ENCODE data around the gene DNMT3A. TPM values are rescaled to one million over a fixed set of nuclear protein-coding genes. Genes with fewer than 3 reads are reported as not detected.
A peak's percentile ranks its signal among the peaks of the same experiment; 100 is the strongest.

DNMT3A gene
- total and polyA plus RNA-seq, 2 experiments from 2014 or later = 47.2 to 80.4 TPM

DNA sequence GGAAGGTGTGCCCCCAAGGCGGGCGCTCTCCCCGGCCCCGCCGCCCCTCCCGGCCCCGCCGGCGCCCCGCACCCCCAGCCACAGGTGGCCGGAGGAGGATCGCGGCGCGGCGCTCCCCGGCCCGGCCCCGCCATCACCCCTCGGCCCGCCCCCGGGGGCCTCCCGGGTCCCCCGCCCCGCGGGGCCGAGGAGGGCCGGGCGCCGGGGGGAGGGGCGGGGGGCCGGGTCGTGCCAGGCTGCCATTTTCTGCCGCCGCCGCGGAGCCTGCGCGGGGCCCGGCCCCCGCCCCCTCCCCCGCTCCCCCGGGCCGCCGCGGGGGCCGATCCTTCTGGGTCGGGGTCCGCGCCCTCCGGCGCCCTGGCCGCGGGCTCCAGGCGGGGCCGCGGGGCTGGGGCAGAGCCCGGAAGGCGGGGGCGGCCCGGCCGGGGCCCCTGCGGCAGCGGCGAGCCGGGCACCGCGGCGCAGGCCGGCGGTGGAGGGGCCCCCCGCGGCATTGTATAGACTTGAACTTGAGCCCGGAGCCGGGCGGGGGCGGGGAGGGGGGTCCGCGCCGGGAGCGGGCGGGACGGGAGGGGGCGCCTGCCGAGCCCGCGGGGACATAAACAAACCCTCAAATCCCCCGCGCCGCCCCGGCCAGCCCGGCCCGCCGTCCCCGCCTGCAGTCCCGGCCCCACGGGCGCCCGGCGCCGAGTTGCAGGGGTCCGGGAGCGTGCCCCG is 556 bp downstream of the DNMT3A start (continued):
- TF ChIP-seq, protein P1, sequence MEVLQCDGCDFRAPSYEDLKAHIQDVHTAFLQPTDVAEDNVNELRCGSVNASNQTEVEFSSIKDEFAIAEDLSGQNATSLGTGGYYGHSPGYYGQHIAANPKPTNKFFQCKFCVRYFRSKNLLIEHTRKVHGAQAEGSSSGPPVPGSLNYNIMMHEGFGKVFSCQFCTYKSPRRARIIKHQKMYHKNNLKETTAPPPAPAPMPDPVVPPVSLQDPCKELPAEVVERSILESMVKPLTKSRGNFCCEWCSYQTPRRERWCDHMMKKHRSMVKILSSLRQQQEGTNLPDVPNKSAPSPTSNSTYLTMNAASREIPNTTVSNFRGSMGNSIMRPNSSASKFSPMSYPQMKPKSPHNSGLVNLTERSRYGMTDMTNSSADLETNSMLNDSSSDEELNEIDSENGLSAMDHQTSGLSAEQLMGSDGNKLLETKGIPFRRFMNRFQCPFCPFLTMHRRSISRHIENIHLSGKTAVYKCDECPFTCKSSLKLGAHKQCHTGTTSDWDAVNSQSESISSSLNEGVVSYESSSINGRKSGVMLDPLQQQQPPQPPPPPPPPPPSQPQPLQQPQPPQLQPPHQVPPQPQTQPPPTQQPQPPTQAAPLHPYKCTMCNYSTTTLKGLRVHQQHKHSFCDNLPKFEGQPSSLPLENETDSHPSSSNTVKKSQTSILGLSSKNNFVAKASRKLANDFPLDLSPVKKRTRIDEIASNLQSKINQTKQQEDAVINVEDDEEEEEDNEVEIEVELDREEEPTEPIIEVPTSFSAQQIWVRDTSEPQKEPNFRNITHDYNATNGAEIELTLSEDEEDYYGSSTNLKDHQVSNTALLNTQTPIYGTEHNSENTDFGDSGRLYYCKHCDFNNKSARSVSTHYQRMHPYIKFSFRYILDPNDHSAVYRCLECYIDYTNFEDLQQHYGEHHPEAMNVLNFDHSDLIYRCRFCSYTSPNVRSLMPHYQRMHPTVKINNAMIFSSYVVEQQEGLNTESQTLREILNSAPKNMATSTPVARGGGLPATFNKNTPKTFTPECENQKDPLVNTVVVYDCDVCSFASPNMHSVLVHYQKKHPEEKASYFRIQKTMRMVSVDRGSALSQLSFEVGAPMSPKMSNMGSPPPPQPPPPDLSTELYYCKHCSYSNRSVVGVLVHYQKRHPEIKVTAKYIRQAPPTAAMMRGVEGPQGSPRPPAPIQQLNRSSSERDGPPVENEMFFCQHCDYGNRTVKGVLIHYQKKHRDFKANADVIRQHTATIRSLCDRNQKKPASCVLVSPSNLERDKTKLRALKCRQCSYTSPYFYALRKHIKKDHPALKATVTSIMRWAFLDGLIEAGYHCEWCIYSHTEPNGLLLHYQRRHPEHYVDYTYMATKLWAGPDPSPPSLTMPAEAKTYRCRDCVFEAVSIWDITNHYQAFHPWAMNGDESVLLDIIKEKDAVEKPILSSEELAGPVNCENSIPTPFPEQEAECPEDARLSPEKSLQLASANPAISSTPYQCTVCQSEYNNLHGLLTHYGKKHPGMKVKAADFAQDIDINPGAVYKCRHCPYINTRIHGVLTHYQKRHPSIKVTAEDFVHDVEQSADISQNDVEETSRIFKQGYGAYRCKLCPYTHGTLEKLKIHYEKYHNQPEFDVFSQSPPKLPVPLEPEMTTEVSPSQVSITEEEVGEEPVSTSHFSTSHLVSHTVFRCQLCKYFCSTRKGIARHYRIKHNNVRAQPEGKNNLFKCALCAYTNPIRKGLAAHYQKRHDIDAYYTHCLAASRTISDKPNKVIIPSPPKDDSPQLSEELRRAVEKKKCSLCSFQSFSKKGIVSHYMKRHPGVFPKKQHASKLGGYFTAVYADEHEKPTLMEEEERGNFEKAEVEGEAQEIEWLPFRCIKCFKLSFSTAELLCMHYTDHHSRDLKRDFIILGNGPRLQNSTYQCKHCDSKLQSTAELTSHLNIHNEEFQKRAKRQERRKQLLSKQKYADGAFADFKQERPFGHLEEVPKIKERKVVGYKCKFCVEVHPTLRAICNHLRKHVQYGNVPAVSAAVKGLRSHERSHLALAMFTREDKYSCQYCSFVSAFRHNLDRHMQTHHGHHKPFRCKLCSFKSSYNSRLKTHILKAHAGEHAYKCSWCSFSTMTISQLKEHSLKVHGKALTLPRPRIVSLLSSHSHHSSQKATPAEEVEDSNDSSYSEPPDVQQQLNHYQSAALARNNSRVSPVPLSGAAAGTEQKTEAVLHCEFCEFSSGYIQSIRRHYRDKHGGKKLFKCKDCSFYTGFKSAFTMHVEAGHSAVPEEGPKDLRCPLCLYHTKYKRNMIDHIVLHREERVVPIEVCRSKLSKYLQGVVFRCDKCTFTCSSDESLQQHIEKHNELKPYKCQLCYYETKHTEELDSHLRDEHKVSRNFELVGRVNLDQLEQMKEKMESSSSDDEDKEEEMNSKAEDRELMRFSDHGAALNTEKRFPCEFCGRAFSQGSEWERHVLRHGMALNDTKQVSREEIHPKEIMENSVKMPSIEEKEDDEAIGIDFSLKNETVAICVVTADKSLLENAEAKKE (CRISPR knock-in tag; IDR thresholded peaks at IDR 0.05) = no peak
- no peak for TF ChIP-seq EZH2phosphoT487 (IDR thresholded peaks at IDR 0.05; ENCODE audit: unreplicated experiment)
- TF ChIP-seq ZNF331 (CRISPR knock-in tag; IDR thresholded peaks at IDR 0.05; ENCODE audit: low read depth) = no peak
- TF ChIP-seq EZH2 (IDR thresholded peaks at IDR 0.05; ENCODE audit: low read depth, unreplicated experiment) = no peak

DNA sequence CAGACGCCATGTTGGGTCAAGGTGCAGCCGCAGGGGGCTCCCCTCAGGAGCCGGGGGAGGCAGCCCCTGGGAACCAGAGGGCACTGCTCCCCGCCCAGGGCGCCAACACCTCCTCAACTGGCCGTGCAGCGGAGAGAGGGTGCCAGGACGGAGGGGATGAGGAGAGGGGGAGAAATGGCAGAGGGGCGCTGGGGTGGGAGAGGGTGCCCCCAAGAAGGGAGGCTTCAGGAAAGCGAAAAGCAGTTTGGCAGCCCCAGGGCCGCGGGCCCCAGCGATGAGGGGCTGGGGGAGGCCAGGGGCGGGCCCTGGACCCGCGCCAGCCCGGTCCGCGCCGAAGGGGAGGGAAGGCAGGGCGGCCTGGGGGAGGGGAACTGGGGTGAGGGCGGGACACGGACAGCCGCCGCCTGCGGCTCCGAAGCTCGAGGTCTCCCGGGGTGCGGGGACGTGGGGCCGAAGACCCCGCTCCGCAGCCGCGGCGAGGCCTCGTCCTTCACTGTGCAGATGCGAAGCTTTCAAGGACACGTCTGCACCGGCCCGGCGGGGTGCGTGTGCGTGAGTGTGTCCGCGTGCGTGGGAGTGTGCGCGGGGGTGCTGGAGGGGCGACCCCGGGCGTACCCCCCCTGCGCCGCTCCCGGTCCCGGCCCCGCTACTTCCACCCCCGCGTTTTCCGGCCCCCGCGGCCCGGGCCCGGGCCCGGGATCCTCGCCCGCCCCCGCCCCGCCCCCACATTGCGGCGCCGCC is 1.4 kb downstream of the DNMT3A start:
- TF ChIP-seq JUNB (IDR thresholded peaks at IDR 0.05; ENCODE audit: unreplicated experiment) (no peak), POLR2AphosphoS5 (IDR thresholded peaks at IDR 0.05; ENCODE audit: low read depth) (0 out of 2 replicates have a peak, but pooled peaks have one; percentile 1)
- H3K79me2 ChIP-seq (replicated peaks; ENCODE audit: insufficient read depth) = 0 out of 2 replicates have a peak, but pooled peaks cover 3% of the 10 kb centered on the region
- no peaks in the 10 kb centered on the region for H3K36me3 ChIP-seq (ENCODE audit: insufficient read depth)
- peak overlapping the region; percentile 66 for H3K4me3 ChIP-seq
- no peaks in the 10 kb centered on the region for H3K36me3 Mint-ChIP-seq (ENCODE audit: low read depth)
- DNase-seq (ENCODE audit: low spot score) = peak; percentile 47
- H3F3A ChIP-seq (replicated peaks; ENCODE audit: low read depth) = peaks cover 17% of the 10 kb centered on the region; the same call in 1 of the 2 replicates
- peaks cover 18% of the 10 kb centered on the region for H3K27me3 ChIP-seq (ENCODE audit: insufficient read depth)
- H3K4me3 Mint-ChIP-seq = peak overlapping the region; percentile 73; the same call in 2 of the 3 replicates
- ATAC-seq = peak; percentile 8
- H3K4me1 Mint-ChIP-seq = peaks cover 43% of the 10 kb centered on the region
- no peak overlapping the region; the same call in 1 of the 2 replicates for H2AFZ ChIP-seq
- peaks cover 24% of the 10 kb centered on the region for H3K4me1 ChIP-seq (ENCODE audit: insufficient read depth)
- no peak overlapping the region for H3K27ac Mint-ChIP-seq
- H4K20me1 ChIP-seq (replicated peaks; ENCODE audit: insufficient read depth) = no peaks in the 10 kb centered on the region; the same call in 1 of the 2 replicates
- no peaks in the 10 kb centered on the region for H3K9me2 ChIP-seq (ENCODE audit: insufficient read depth)
- H3K27me3 Mint-ChIP-seq (ENCODE audit: insufficient read depth, low read depth, poor library complexity) = peaks cover 18% of the 10 kb centered on the region
- H3K4me2 ChIP-seq = peak overlapping the region; percentile 85
- no peaks in the 10 kb centered on the region for H3K9me3 Mint-ChIP-seq
- H3K27ac ChIP-seq (ENCODE audit: low read depth) = no peak overlapping the region

All from GM23338 (cell line).